BE2C (cell line): ENCODE measurements around the gene MPP3. TPM values are rescaled to one million over a fixed set of nuclear protein-coding genes. Genes with fewer than 3 reads are reported as not detected.

ENCODE experiments used
- DNase-seq: peaks from one replicate; pipeline ENCODE4 v3.0.0-alpha.2; 2020
- H3K27me3 ChIP-seq: fragments of 250-450 bp; sonication (Bioruptor Pico); 2 replicates; pipeline ENCODE4 v1.5.1; 2020; ENCODE audit warnings: mild to moderate bottlenecking
- H3K36me3 ChIP-seq: fragments of 250-450 bp; sonication (Bioruptor Pico); 2 replicates; pipeline ENCODE4 v1.5.1; 2020; ENCODE audit warnings: mild to moderate bottlenecking
- H3K4me1 ChIP-seq: fragments of 250-450 bp; sonication (Bioruptor Pico); 2 replicates; pipeline ENCODE4 v1.5.1; 2020
- H3K4me3 ChIP-seq: 2 replicates; pipeline ENCODE4 v1.5.1; 2011; ENCODE audit warnings: low read depth, low read length
- H3K9me3 ChIP-seq: fragments of 250-450 bp; sonication (Bioruptor Pico); 2 replicates; pipeline ENCODE4 v1.5.1; 2020
- CTCF ChIP-seq: IDR thresholded peaks from 2 replicates; pipeline ENCODE4 v1.5.1; 2012; ENCODE audit warnings: mild to moderate bottlenecking, low read depth, low read length
- polyA plus RNA-seq: library from polyadenylated mRNA; unstranded; fragments of >200 nt; gene quantifications from one replicate; pipeline ENCODE4 v1.2.1, GENCODE V29; 2012; ENCODE audit warnings: low read depth, missing spikeins; ENCODE audit not compliant: insufficient read length, insufficient read depth

The MPP3 gene
- polyA plus RNA-seq: 1.4 TPM

GRCh38 chr17:43832976-43833829, at the start of gene MPP3:
TSS of gene MPP3 (minus strand) at chr17:43833146. CDS start at chr17:43831906, 1,240 bp downstream.
- peak within 1 kb of the TSS; percentile 54 for H3K4me3 ChIP-seq
- no peak for TF ChIP-seq CTCF
- DNase-seq: peak; percentile 76

GRCh38 chr17:43881758-43882505, 49.0 kb upstream of the MPP3 start:
- no peak overlapping the region for H3K4me3 ChIP-seq
- TF ChIP-seq CTCF: no peak
- no peaks in the 10 kb centered on the region for H3K27me3 ChIP-seq
- H3K36me3 ChIP-seq: no peaks in the 10 kb centered on the region
- no peak for DNase-seq
- no peaks in the 10 kb centered on the region for H3K9me3 ChIP-seq
- H3K4me1 ChIP-seq: no peaks in the 10 kb centered on the region

More at GRCh38 chr17:43832976-43833829, at the start of gene MPP3:
- no peaks in the 10 kb centered on the region for H3K4me1 ChIP-seq
- no peaks in the 10 kb centered on the region for H3K9me3 ChIP-seq
- no peaks in the 10 kb centered on the region for H3K36me3 ChIP-seq
- H3K27me3 ChIP-seq: peaks cover 7% of the 10 kb centered on the region

GRCh38 chr17:43881181-43881580, 48.2 kb upstream of the MPP3 start:
- Histone ChIP-seq H3K4me1 (no peaks in the 10 kb centered on the region), H3K4me3 (no peak overlapping the region), H3K27me3 (no peaks in the 10 kb centered on the region), H3K9me3 (no peaks in the 10 kb centered on the region), H3K36me3 (no peaks in the 10 kb centered on the region)
- DNase-seq: no peak
- no peak for TF ChIP-seq CTCF

GRCh38 chr17:43880420-43880991, 47.6 kb upstream of the MPP3 start:
- H3K4me3 ChIP-seq: no peak overlapping the region
- no peaks in the 10 kb centered on the region for H3K4me1 ChIP-seq
- peak; percentile 76 for TF ChIP-seq CTCF
- H3K27me3 ChIP-seq: no peaks in the 10 kb centered on the region
- no peaks in the 10 kb centered on the region for H3K9me3 ChIP-seq
- peak; percentile 68 for DNase-seq
- H3K36me3 ChIP-seq: no peaks in the 10 kb centered on the region

GRCh38 chr17:43879723-43880419, 46.9 kb upstream of the MPP3 start:
- Histone ChIP-seq H3K36me3 (no peaks in the 10 kb centered on the region), H3K27me3 (no peaks in the 10 kb centered on the region), H3K4me3 (no peak overlapping the region), H3K4me1 (no peaks in the 10 kb centered on the region), H3K9me3 (no peaks in the 10 kb centered on the region)
- DNase-seq: no peak
- no peak for TF ChIP-seq CTCF
